Upper lobe of left lung (tissue), 6 donors: Measurements from ENCODE around the gene CLDN19. TPM values are rescaled to one million over a fixed set of nuclear protein-coding genes. Genes with fewer than 3 reads are reported as not detected.

ENCODE experiments used
- ATAC-seq, 2 donors: fragments of 200-7000 bp; cut with Tn5 transposase; one replicate each; pipeline ENCODE4 v1.9.1; 2022; ENCODE audit warnings: mild to moderate bottlenecking in 2 of 2, moderate library complexity in 2 of 2; ENCODE audit not compliant: low FRiP score in 2 of 2
- DNase-seq, 2 donors: peaks; one replicate each; pipeline ENCODE4 v3.0.0-alpha.2; 2019 to 2020
- H3K27ac ChIP-seq, 4 donors: fragments of 200-600 bp; sonication (generic); one replicate each; pipeline ENCODE4 v1.5.1; 2016 to 2019
- H3K27me3 ChIP-seq, 4 donors: fragments of 200-600 bp; sonication (generic); one replicate each; pipeline ENCODE4 v1.5.1; 2017 to 2019
- H3K36me3 ChIP-seq, 4 donors: fragments of 200-600 bp; sonication (generic); one replicate each; pipeline ENCODE4 v1.5.1; 2016 to 2019
- H3K4me1 ChIP-seq, 4 donors: fragments of 200-600 bp; sonication (generic); one replicate each; pipeline ENCODE4 v1.5.1; 2018 to 2019
- H3K4me3 ChIP-seq, 4 donors: fragments of 200-600 bp; sonication (generic); one replicate each; pipeline ENCODE4 v1.5.1; 2017 to 2019; ENCODE audit warnings: mild to moderate bottlenecking in 2 of 4, moderate library complexity in 1 of 4
- H3K9me3 ChIP-seq, 4 donors: fragments of 200-600 bp; sonication (generic); one replicate each; pipeline ENCODE4 v1.5.1; 2018 to 2019
- EP300 ChIP-seq, 4 donors: sonication (generic); formaldehyde crosslinking; IDR thresholded peaks; one replicate each; pipeline ENCODE4 v1.5.1; 2017; ENCODE audit warnings: antibody characterized with exemption in 4 of 4, control low read depth in 2 of 4
- POLR2A ChIP-seq, 4 donors: fragments of 450-650 bp; IDR thresholded peaks; one replicate each; pipeline ENCODE4 v1.5.1; 2016 to 2017; ENCODE audit warnings: antibody characterized with exemption in 4 of 4, mild to moderate bottlenecking in 2 of 4
- POLR2AphosphoS5 ChIP-seq, 2 donors: sonication (generic); formaldehyde crosslinking; IDR thresholded peaks; one replicate each; pipeline ENCODE4 v1.5.1; 2017; ENCODE audit warnings: antibody characterized with exemption in 2 of 2
- WGBS, 2 donors: methylation state at CpG; one replicate each; pipeline ENCODE4 v1.1.5; 2017 to 2018; 5-methylcytosine and 5-hydroxymethylcytosine counted together
- total RNA-seq, 6 donors: library from RNA; depleted of rRNA in 4 of 6; stranded (reverse); fragments of >200 nt in 4 of 6; gene quantifications; one replicate each; pipeline versions ENCODE4 v1.1.0 to v1.2.1, GENCODE V29; 2016 to 2021
- TF ChIP-seq, protein P1 (sequence below), 6 experiments: fragments of 450-650 bp in 4 of 6; fragments of 200-600 bp in 2 of 6; sonication (generic) in 2 of 6; IDR thresholded peaks; one replicate each; pipeline ENCODE4 v1.5.1; 2016 to 2019; ENCODE audit warnings: antibody characterized with exemption in 6 of 6
- donor health status: DM: no; HTN: no; CAD: no; lungs with moderate emphysema.
- donor health status: DM: no; HTN: yes; CAD: no; lungs with severe emphysema.

Gene CLDN19
- total RNA-seq, 6 donors from 2014 or later: not detected

DNA sequence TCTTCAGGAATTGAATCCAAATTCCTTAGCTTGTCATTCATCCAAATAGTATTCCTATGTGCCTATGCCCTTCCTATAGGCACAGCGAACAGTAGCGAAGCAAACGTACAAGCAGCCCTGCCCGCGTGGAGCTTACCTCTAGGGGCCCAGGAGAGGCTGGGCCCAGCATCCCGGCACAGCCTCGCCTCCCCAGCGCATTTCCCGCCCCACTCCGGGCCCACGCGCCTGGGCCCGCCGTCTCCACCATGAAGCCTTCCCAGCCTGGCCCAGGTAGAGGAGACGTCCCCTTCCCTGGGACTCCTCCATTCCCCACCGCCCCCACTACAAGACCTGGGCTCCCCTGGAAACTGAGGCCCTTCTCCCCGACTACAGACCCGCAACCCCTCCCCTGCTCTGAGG, 44.5 kb upstream of the CLDN19 start:
- ATAC-seq (peak in 1 of 2 donors; percentile 4), DNase-seq (peak in 1 of 2 donors; percentile 61)
- no peaks in the 10 kb centered on the region for H3K9me3 ChIP-seq
- peak overlapping the region in 2 of 4 donors; percentile 49 to 51 for H3K4me3 ChIP-seq
- 92 to 96% methylated on average over 18 of the region's 18 CpGs for WGBS, 2 donors
- H3K27ac ChIP-seq: no peak overlapping the region
- H3K4me1 ChIP-seq: peaks cover 10 to 15% (median 13%) of the 10 kb centered on the region in 4 donors
- no peaks in the 10 kb centered on the region for H3K27me3 ChIP-seq
- peaks cover 0 to 8% (median 2%) of the 10 kb centered on the region in 4 donors for H3K36me3 ChIP-seq
- TF ChIP-seq POLR2AphosphoS5 (IDR thresholded peaks at IDR 0.05) (no peak), POLR2A (IDR thresholded peaks at IDR 0.05) (no peak), EP300 (IDR thresholded peaks at IDR 0.05) (no peak)
- TF ChIP-seq, protein P1, sequence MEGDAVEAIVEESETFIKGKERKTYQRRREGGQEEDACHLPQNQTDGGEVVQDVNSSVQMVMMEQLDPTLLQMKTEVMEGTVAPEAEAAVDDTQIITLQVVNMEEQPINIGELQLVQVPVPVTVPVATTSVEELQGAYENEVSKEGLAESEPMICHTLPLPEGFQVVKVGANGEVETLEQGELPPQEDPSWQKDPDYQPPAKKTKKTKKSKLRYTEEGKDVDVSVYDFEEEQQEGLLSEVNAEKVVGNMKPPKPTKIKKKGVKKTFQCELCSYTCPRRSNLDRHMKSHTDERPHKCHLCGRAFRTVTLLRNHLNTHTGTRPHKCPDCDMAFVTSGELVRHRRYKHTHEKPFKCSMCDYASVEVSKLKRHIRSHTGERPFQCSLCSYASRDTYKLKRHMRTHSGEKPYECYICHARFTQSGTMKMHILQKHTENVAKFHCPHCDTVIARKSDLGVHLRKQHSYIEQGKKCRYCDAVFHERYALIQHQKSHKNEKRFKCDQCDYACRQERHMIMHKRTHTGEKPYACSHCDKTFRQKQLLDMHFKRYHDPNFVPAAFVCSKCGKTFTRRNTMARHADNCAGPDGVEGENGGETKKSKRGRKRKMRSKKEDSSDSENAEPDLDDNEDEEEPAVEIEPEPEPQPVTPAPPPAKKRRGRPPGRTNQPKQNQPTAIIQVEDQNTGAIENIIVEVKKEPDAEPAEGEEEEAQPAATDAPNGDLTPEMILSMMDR (IDR thresholded peaks at IDR 0.05): no peak

DNA sequence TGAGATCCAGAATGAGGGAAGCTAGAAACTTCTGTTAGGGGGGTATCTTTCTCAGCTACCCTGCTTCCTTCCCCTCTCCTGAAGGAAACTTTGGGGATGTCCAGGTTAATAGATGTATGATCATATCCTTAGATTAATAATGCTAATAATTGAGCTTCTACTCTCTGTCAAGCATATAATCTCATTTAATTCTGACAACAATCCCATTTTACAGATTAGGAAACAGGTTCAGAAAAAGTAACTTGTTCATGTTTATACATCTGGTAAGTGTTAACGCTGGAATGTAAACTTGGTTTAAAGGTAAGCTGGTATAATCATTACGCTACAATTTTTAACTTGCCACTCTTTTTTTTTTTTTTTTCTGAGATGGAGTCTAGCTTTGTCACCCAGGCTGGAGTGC, 43.1 kb upstream of the CLDN19 start:
- Histone ChIP-seq H3K4me1 (peaks cover 10 to 15% (median 13%) of the 10 kb centered on the region in 4 donors), H3K27me3 (no peaks in the 10 kb centered on the region), H3K36me3 (peaks cover 0 to 17% (median 2%) of the 10 kb centered on the region in 4 donors), H3K4me3 (no peak overlapping the region), H3K27ac (no peak overlapping the region), H3K9me3 (no peaks in the 10 kb centered on the region)
- ATAC-seq (no peak), DNase-seq (no peak)
- 95 to 96% methylated on average over 2 of the region's 2 CpGs for whole genome bisulfite sequencing, 2 donors
- TF ChIP-seq EP300 (IDR thresholded peaks at IDR 0.05) (no peak), POLR2AphosphoS5 (IDR thresholded peaks at IDR 0.05) (no peak), POLR2A (IDR thresholded peaks at IDR 0.05) (no peak)
- TF ChIP-seq, protein P1 (IDR thresholded peaks at IDR 0.05): no peak

DNA sequence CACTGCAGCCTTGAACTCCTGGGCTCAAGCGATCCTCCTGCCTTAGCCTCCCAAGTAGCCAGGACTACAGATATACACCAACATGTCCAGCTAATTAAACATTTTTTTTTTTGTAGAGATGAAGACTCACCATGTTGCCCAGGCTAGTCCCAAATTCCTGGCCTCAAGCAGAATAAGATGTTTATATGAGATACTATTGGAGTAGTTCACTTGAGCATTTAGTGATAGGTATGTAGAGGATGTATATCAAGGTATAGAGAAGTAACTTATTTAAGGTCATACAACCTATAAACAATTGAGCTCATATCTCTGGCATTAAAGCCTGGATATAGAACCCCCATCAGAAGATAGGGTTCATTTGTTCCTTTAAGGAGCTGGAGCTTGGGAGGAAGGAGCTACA, 40.1 kb upstream of the CLDN19 start:
- Histone ChIP-seq H3K9me3 (no peaks in the 10 kb centered on the region), H3K27me3 (no peaks in the 10 kb centered on the region), H3K36me3 (peaks cover 7 to 43% (median 19%) of the 10 kb centered on the region in 4 donors), H3K4me3 (no peak overlapping the region), H3K27ac (no peak overlapping the region), H3K4me1 (peaks cover 4 to 6% (median 5%) of the 10 kb centered on the region in 4 donors)
- ATAC-seq (no peak), DNase-seq (no peak)
- WGBS, 2 donors: 86 to 95% methylated on average over 1 of the region's 1 CpG
- TF ChIP-seq EP300 (IDR thresholded peaks at IDR 0.05): no peak
- TF ChIP-seq POLR2AphosphoS5 (IDR thresholded peaks at IDR 0.05): no peak
- no peak for TF ChIP-seq POLR2A (IDR thresholded peaks at IDR 0.05)
- TF ChIP-seq, protein P1 (IDR thresholded peaks at IDR 0.05): no peak

DNA sequence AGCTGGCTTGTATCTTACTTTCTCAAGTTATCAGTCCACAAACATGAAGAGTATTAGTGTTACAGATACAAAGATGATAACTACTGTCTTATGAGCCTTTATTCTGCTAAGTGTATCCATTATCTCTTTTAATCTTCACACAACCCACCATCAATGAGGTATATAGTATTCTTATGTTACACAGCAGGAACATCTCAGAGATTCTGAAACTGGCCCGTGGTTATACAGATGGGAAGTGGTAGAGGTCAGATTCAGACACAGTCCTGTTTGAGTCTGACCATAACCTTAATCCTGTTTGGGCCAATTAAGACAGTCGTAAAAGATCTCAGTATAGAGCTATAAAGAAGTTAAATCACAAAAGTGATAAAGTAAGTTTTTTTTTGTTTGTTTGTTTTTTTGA, 39.7 kb upstream of the CLDN19 start:
- TF ChIP-seq POLR2A (IDR thresholded peaks at IDR 0.05) (no peak), POLR2AphosphoS5 (IDR thresholded peaks at IDR 0.05) (no peak)
- TF ChIP-seq, protein P1 (IDR thresholded peaks at IDR 0.05): no peak
- peaks cover 12 to 48% (median 24%) of the 10 kb centered on the region in 4 donors for H3K36me3 ChIP-seq
- no peak for ATAC-seq

DNA sequence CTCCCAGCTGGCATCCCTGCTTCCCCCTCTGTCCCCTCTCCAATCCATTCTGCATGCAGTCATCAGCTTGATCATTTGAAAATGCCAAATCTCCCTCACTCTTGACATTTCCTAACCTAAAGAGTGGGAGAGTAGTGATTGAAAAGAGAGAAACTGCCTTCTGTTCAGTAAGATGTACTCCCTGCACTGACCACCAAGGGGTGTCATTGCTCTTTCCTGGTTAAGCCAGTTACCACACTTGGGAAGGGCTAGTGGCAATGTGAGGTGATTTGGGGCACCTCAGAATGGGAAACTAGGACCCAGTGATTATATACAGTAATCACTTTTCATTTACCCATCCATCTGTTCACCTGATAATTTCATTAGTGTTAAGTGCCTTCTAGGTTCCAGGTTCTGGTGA, 37.8 kb upstream of the CLDN19 start:
- H3K9me3 ChIP-seq: no peaks in the 10 kb centered on the region
- no peak overlapping the region for H3K27ac ChIP-seq
- ATAC-seq (peak in 1 of 2 donors; percentile 77), DNase-seq (no peak)
- H3K4me3 ChIP-seq: no peak overlapping the region
- peaks cover 15 to 55% (median 29%) of the 10 kb centered on the region in 4 donors for H3K36me3 ChIP-seq
- no peaks in the 10 kb centered on the region for H3K27me3 ChIP-seq
- no peak for TF ChIP-seq POLR2A (IDR thresholded peaks at IDR 0.05)
- TF ChIP-seq, protein P1 (IDR thresholded peaks at IDR 0.05): peak; percentile 28 to 63 (median 40)
- no peaks in the 10 kb centered on the region for H3K4me1 ChIP-seq

More for the DNA sequence above, 39.7 kb upstream of the CLDN19 start:
- no peak overlapping the region for H3K4me3 ChIP-seq
- no peaks in the 10 kb centered on the region for H3K27me3 ChIP-seq
- no peak overlapping the region for H3K27ac ChIP-seq
- no peaks in the 10 kb centered on the region for H3K9me3 ChIP-seq
- no peak for DNase-seq
- 82 to 85% methylated on average over 2 of the region's 2 CpGs for WGBS, 2 donors
- peaks cover 0 to 2% (median under 1%) of the 10 kb centered on the region in 4 donors for H3K4me1 ChIP-seq
